ENCODE results near the gene C16orf74. TPM values are rescaled to one million over a fixed set of nuclear protein-coding genes. Genes with fewer than 3 reads are reported as not detected.

The C16orf74 gene
- total and polyA plus RNA-seq, 8 donors: 1.1 to 24.9 (median 4.6) TPM; not detected in 3

DNA sequence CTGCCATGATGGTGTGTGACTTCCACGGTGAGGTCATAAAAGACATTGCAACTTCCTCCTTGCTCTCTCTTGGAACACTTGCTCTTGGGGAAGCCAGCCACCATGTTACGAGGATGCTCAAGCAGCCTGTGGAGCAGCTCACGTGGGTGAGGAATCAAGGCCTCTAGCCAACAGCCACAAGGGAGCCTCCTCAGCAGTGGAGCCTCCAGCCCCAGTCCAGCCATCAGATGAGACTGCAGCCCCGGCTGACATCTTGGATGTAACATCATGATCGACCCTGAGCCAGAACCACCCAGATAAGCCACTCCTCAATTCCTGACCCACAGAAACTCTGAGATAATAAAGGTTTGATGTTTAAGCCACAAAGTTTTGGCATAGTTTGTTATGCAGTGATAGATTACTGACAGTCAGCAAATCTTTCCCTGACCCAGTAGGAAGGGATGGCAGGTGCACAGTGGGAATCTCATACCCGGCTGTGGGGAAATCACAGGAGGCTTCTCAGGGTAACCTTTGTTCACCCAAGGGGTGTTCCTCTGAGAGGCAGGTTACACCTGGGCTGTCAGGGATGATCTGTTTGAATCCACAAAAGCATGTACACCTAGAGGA lies 38.8 kb downstream of the C16orf74 start:
- WGBS, 5 donors: 90 to 100% (median 93%) methylated on average over 6 of the region's 6 CpGs
- Histone ChIP-seq H3K9me3 (peaks cover 0 to 9% (median 6%) of the 10 kb centered on the region in 4 donors), H3K4me3 (no peak overlapping the region), H3K36me3 (no peaks in the 10 kb centered on the region), H3K27me3 (peaks cover 0 to 4% (median 0%) of the 10 kb centered on the region in 3 donors), H3K4me1 (peaks cover 0 to 14% (median 0%) of the 10 kb centered on the region in 4 donors), H3K27ac (no peak overlapping the region)
- intact Hi-C loops (cut with DNase I; ENCODE audit: low total_unique reads): loop anchor here (10.0 kb wide), 1 partner anchor 437 kb away; no protein-coding TSS in a partner anchor
- DNase-seq: no peak
- no peak for TF ChIP-seq POLR2AphosphoS5 (IDR thresholded peaks at IDR 0.05)
- TF ChIP-seq, protein P1, sequence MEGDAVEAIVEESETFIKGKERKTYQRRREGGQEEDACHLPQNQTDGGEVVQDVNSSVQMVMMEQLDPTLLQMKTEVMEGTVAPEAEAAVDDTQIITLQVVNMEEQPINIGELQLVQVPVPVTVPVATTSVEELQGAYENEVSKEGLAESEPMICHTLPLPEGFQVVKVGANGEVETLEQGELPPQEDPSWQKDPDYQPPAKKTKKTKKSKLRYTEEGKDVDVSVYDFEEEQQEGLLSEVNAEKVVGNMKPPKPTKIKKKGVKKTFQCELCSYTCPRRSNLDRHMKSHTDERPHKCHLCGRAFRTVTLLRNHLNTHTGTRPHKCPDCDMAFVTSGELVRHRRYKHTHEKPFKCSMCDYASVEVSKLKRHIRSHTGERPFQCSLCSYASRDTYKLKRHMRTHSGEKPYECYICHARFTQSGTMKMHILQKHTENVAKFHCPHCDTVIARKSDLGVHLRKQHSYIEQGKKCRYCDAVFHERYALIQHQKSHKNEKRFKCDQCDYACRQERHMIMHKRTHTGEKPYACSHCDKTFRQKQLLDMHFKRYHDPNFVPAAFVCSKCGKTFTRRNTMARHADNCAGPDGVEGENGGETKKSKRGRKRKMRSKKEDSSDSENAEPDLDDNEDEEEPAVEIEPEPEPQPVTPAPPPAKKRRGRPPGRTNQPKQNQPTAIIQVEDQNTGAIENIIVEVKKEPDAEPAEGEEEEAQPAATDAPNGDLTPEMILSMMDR (IDR thresholded peaks at IDR 0.05): no peak
- TF ChIP-seq EP300 (IDR thresholded peaks at IDR 0.05): no peak
- no peak for TF ChIP-seq POLR2A (IDR thresholded peaks at IDR 0.05)

DNA sequence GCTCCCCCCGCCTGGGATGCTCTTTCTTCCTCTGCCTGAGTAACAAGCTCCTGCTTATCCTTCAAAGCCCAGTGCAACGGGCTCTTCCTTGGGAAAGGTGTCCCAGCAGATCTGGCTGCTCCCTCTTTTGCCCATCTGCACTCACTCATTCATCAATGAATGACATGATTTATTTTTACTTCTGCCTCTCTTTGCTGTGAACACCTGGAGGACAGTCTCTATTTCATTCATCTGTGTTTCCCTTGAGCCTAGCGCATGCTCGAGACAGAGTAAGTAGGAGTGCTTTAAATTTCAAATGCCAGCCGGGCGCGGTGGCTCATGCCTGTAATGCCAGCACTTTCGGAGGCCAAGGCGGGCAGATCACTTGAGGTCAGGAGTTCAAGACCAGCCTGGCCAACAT lies 40.2 kb downstream of the C16orf74 start:
- 89 to 95% (median 92%) methylated on average over 9 of the region's 9 CpGs for WGBS, 5 donors
- Histone ChIP-seq H3K36me3 (no peaks in the 10 kb centered on the region), H3K9me3 (peaks cover 0 to 9% (median 6%) of the 10 kb centered on the region in 4 donors), H3K4me1 (peaks cover 0 to 6% (median 0%) of the 10 kb centered on the region in 4 donors), H3K27me3 (no peaks in the 10 kb centered on the region), H3K4me3 (no peak overlapping the region), H3K27ac (no peak overlapping the region)
- intact Hi-C loops (cut with DNase I; ENCODE audit: low total_unique reads): loop anchor here (10.0 kb wide), 1 partner anchor 436 kb away; no protein-coding TSS in a partner anchor
- no peak for DNase-seq
- TF ChIP-seq POLR2AphosphoS5 (IDR thresholded peaks at IDR 0.05) (no peak), POLR2A (IDR thresholded peaks at IDR 0.05) (no peak), EP300 (IDR thresholded peaks at IDR 0.05) (no peak)
- TF ChIP-seq, protein P1 (IDR thresholded peaks at IDR 0.05): no peak

DNA sequence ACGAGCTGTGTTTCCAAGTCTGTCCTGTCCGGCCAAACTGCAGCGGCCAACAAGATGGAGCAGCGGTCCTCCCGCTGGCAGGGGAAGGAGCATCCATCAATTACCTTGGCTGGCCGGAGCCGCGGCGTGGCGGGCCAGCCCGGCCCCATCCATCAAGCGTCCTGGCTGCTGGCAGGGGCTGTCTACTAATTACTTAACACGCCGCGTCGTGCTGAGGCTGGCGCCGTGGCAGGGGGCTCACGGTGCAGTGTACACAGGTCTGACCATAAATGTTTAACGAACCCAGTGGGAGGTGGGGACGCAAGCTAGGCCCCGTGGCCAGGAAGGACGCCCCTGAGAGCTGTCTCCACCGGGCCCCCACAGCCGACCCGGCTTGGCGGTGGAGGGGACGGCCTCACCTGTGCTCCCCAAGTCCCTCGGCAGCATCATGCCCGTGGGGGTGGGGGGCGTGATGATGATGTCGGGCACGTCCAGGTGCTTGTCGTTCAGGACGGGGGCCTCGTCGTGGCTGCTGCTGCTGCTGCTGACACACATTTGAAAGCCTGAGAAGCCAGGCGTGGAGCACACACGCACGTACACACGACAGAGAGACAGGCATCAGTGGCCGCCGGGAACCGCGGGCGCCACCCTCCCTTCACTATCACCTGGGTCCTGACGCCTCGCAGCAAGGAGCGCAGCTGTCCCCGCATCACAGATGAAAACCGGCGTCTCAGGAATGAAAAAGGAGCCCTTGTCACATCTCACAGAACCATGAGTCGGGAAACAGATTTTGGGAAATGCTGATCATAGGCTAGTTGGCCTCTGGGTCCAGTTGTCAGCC lies 40.9 kb downstream of the C16orf74 start:
- Histone ChIP-seq H3K27ac (no peak overlapping the region), H3K4me3 (no peak overlapping the region), H3K27me3 (no peaks in the 10 kb centered on the region), H3K9me3 (peaks cover 0 to 9% (median 6%) of the 10 kb centered on the region in 4 donors), H3K4me1 (no peaks in the 10 kb centered on the region), H3K36me3 (no peaks in the 10 kb centered on the region)
- no peak for DNase-seq
- intact Hi-C loops (cut with DNase I; ENCODE audit: low total_unique reads): loop anchor here (10.0 kb wide), 1 partner anchor 435 kb away; no protein-coding TSS in a partner anchor
- no peak for TF ChIP-seq POLR2AphosphoS5 (IDR thresholded peaks at IDR 0.05)
- TF ChIP-seq EP300 (IDR thresholded peaks at IDR 0.05): no peak
- TF ChIP-seq, protein P1 (IDR thresholded peaks at IDR 0.05): no peak
- no peak for TF ChIP-seq POLR2A (IDR thresholded peaks at IDR 0.05)
- 68 to 84% (median 73%) methylated on average over 27 to 53 of the region's 53 CpGs for WGBS, 5 donors

DNA sequence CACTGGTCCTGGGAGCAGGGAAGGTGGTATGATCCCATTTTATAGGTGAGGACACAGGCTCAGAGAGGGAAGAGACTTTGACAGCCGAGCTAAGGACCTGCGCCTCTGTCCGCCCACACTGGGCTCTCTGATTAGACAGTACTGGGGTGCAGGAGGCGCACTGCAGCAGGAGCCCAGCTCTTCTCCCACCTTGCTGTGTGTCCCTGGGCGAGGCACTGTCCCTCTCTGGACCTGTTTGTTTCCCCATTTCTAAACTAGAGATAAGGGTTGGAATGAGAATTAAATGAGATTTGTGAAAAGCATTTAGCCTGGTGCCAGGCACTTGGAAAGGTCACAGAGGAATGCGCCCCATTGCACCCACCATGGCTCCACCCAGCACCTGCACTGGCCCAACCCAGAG lies 42.6 kb downstream of the C16orf74 start:
- H3K36me3 ChIP-seq: no peaks in the 10 kb centered on the region
- DNase-seq: no peak
- H3K4me3 ChIP-seq: no peak overlapping the region
- no peaks in the 10 kb centered on the region for H3K4me1 ChIP-seq
- no peaks in the 10 kb centered on the region for H3K27me3 ChIP-seq
- TF ChIP-seq, protein P1 (IDR thresholded peaks at IDR 0.05): no peak
- no peak for TF ChIP-seq POLR2A (IDR thresholded peaks at IDR 0.05)
- TF ChIP-seq POLR2AphosphoS5 (IDR thresholded peaks at IDR 0.05): no peak
- no peak for TF ChIP-seq EP300 (IDR thresholded peaks at IDR 0.05)
- 80 to 95% (median 91%) methylated on average over 5 to 6 of the region's 6 CpGs for WGBS, 5 donors
- H3K27ac ChIP-seq: no peak overlapping the region
- peaks cover 0 to 9% (median 6%) of the 10 kb centered on the region in 4 donors for H3K9me3 ChIP-seq
- intact Hi-C loops (cut with DNase I; ENCODE audit: low total_unique reads): no loop called here
